Body of pancreas (tissue), 4 donors: Measurements from ENCODE around the gene SMIM44. TPM values are rescaled to one million over a fixed set of nuclear protein-coding genes. Genes with fewer than 3 reads are reported as not detected.

Source experiments
- ATAC-seq: fragments of 150-250 bp; one replicate; pipeline ENCODE4 v1.9.1; 2016
- DNase-seq, 4 donors: peaks; one replicate each; pipeline ENCODE4 v3.0.0-alpha.2; 2019
- H3K27ac ChIP-seq, 4 donors: fragments of 200-600 bp; sonication (generic); 1 replicate in 3 of 4; 2 replicates in 1 of 4; pipeline versions ENCODE4 v1.5.1 to v1.6.1; 2016 to 2019; ENCODE audit warnings: mild to moderate bottlenecking in 1 of 4, mixed read lengths in 1 of 4, moderate library complexity in 1 of 4
- H3K27me3 ChIP-seq, 2 donors: fragments of 200-600 bp; sonication (generic); one replicate each; pipeline ENCODE4 v1.6.0; 2016; ENCODE audit warnings: mild to moderate bottlenecking in 1 of 2
- H3K36me3 ChIP-seq, 2 donors: fragments of 200-600 bp; sonication (generic); replicated peaks in 1 of 2; 2 replicates each; pipeline ENCODE4 v1.5.1; 2016; ENCODE audit warnings: low read depth in 2 of 2; ENCODE audit not compliant: insufficient read depth in 1 of 2
- H3K4me1 ChIP-seq: fragments of 200-600 bp; sonication (generic); one replicate; pipeline ENCODE4 v1.6.0; 2016
- H3K4me3 ChIP-seq, 2 donors: fragments of 200-600 bp; sonication (generic); 1 replicate in 1 of 2; 2 replicates in 1 of 2; pipeline ENCODE4 v1.5.1; 2016 to 2019
- H3K9me3 ChIP-seq, 3 donors: fragments of 200-600 bp; sonication (generic); 1 replicate in 2 of 3; 2 replicates in 1 of 3; pipeline ENCODE4 v1.5.1; 2016
- CTCF ChIP-seq, 7 experiments: fragments of 450-650 bp in 4 of 7; fragments of 200-600 bp in 3 of 7; sonication (generic) in 3 of 7; IDR thresholded peaks; one replicate each; pipeline ENCODE4 v1.5.1; 2016 to 2019; ENCODE audit warnings: antibody characterized with exemption in 7 of 7
- POLR2A ChIP-seq, 3 donors: fragments of 450-650 bp; IDR thresholded peaks; one replicate each; pipeline ENCODE4 v1.6.1; 2016; ENCODE audit warnings: antibody characterized with exemption in 3 of 3, mild to moderate bottlenecking in 2 of 3
- WGBS, 2 donors: methylation state at CpG; one replicate each; pipeline ENCODE4 v1.1.5; 2017; 5-methylcytosine and 5-hydroxymethylcytosine counted together
- intact Hi-C: fragments of 100-400 bp; cut with DNase I; formaldehyde crosslinking; loops from one replicate; pipeline ENCODE4 v1.15.1; 2023
- total RNA-seq, 2 donors: library from RNA; depleted of rRNA; stranded (reverse); fragments of >200 nt; gene quantifications; one replicate each; pipeline ENCODE4 v1.1.0, GENCODE V29; 2016

SMIM44 gene
- total RNA-seq, 2 donors from 2014 or later = not detected

- no peak for ATAC-seq
- Histone ChIP-seq H3K27ac (no peak overlapping the region), H3K36me3 (no peaks in the 10 kb centered on the region), H3K9me3 (no peaks in the 10 kb centered on the region), H3K27me3 (peaks cover 0 to 23% of the 10 kb centered on the region in 2 donors), H3K4me1 (peaks cover 19% of the 10 kb centered on the region), H3K4me3 (no peak overlapping the region)
- DNase-seq = no peak
- TF ChIP-seq POLR2A (IDR thresholded peaks at IDR 0.05) = no peak
- TF ChIP-seq CTCF (IDR thresholded peaks at IDR 0.05) = no peak
- WGBS, 2 donors = 85% methylated on average over 2 of the region's 2 CpGs
- intact Hi-C loops = no loop called here
These were observed 5.3 kb downstream of the SMIM44 start for GRCh38 chr19:3477951-3478350.

- H3K27ac ChIP-seq = no peak overlapping the region
- intact Hi-C loops = no loop called here
- no peak overlapping the region for H3K4me3 ChIP-seq
- no peaks in the 10 kb centered on the region for H3K36me3 ChIP-seq
- H3K4me1 ChIP-seq = peaks cover 22% of the 10 kb centered on the region
- DNase-seq (no peak), ATAC-seq (no peak)
- peaks cover 0 to 18% of the 10 kb centered on the region in 2 donors for H3K27me3 ChIP-seq
- H3K9me3 ChIP-seq = no peaks in the 10 kb centered on the region
- TF ChIP-seq POLR2A (IDR thresholded peaks at IDR 0.05) = no peak
- no peak for TF ChIP-seq CTCF (IDR thresholded peaks at IDR 0.05)
These were observed 5.7 kb downstream of the SMIM44 start for GRCh38 chr19:3477506-3477905.

- Histone ChIP-seq H3K9me3 (no peaks in the 10 kb centered on the region), H3K36me3 (no peaks in the 10 kb centered on the region), H3K4me3 (no peak overlapping the region), H3K27ac (no peak overlapping the region), H3K4me1 (peaks cover 29% of the 10 kb centered on the region), H3K27me3 (peaks cover 0 to 12% of the 10 kb centered on the region in 2 donors)
- ATAC-seq = no peak
- WGBS, 2 donors = 73 to 86% methylated on average over 2 of the region's 2 CpGs
- intact Hi-C loops = no loop called here
- TF ChIP-seq POLR2A (IDR thresholded peaks at IDR 0.05) = no peak
- TF ChIP-seq CTCF (IDR thresholded peaks at IDR 0.05) = no peak
- DNase-seq = no peak
These were observed 6.4 kb downstream of the SMIM44 start for GRCh38 chr19:3476830-3477229.

- TF ChIP-seq POLR2A (IDR thresholded peaks at IDR 0.05) = no peak
- no peak for TF ChIP-seq CTCF (IDR thresholded peaks at IDR 0.05)
- no peaks in the 10 kb centered on the region for H3K9me3 ChIP-seq
- H3K4me1 ChIP-seq = peaks cover 27% of the 10 kb centered on the region
- intact Hi-C loops = no loop called here
- ATAC-seq (no peak), DNase-seq (no peak)
- H3K27ac ChIP-seq = no peak overlapping the region
- no peak overlapping the region for H3K4me3 ChIP-seq
- no peaks in the 10 kb centered on the region for H3K36me3 ChIP-seq
- peaks cover 0 to 2% of the 10 kb centered on the region in 2 donors for H3K27me3 ChIP-seq
- WGBS, 2 donors = 88 to 90% methylated on average over 4 of the region's 4 CpGs
These were observed 7.8 kb downstream of the SMIM44 start for GRCh38 chr19:3475449-3475848.

GRCh38 chr19:3474614-3475013, 8.6 kb downstream of the SMIM44 start:
- H3K36me3 ChIP-seq = no peaks in the 10 kb centered on the region
- intact Hi-C loops = loop anchor here (5.0 kb wide), 1 partner anchor 152 kb away; no protein-coding TSS in a partner anchor
- ATAC-seq = no peak
- no peaks in the 10 kb centered on the region for H3K27me3 ChIP-seq
- H3K4me3 ChIP-seq = no peak overlapping the region
- H3K9me3 ChIP-seq = no peaks in the 10 kb centered on the region
- H3K27ac ChIP-seq = no peak overlapping the region
- H3K4me1 ChIP-seq = peaks cover 24% of the 10 kb centered on the region
- TF ChIP-seq CTCF (IDR thresholded peaks at IDR 0.05) (no peak), POLR2A (IDR thresholded peaks at IDR 0.05) (no peak)
- DNase-seq = no peak
- 79 to 90% methylated on average over 2 of the region's 2 CpGs for WGBS, 2 donors
